H9 (cell line): ENCODE measurements around the gene CLDN16. TPM values are rescaled to one million over a fixed set of nuclear protein-coding genes. Genes with fewer than 3 reads are reported as not detected.

Source experiments
- DNase-seq: peaks from one replicate; pipeline ENCODE4 v3.0.0-alpha.2; 2017
- H2AFZ ChIP-seq: one replicate; pipeline ENCODE4 v1.6.1; 2013; ENCODE audit warnings: mild to moderate bottlenecking, low read length, control low read depth, moderate library complexity
- H2AK5ac ChIP-seq: 2 replicates; pipeline ENCODE4 v1.6.1; 2013; ENCODE audit warnings: low read length, control low read depth, mixed read lengths; ENCODE audit not compliant: insufficient read length
- H2BK120ac ChIP-seq: one replicate; pipeline ENCODE4 v1.6.1; 2013; ENCODE audit warnings: low read depth, mild to moderate bottlenecking, low read length, control low read depth, inconsistent platforms; ENCODE audit not compliant: poor library complexity, severe bottlenecking
- H2BK12ac ChIP-seq: 2 replicates; pipeline ENCODE4 v1.6.1; 2013; ENCODE audit warnings: low read length, control low read depth, mixed read lengths, low read depth; ENCODE audit not compliant: insufficient read length
- H2BK15ac ChIP-seq: 2 replicates; pipeline ENCODE4 v1.6.1; 2013; ENCODE audit warnings: low read depth, low read length, control low read depth
- H2BK20ac ChIP-seq: one replicate; pipeline ENCODE4 v1.6.1; 2013; ENCODE audit warnings: low read depth, mild to moderate bottlenecking, low read length, control low read depth, inconsistent platforms; ENCODE audit not compliant: poor library complexity, severe bottlenecking
- H2BK5ac ChIP-seq: 2 replicates; pipeline ENCODE4 v1.6.1; 2013; ENCODE audit warnings: low read length, control low read depth, mixed read lengths; ENCODE audit not compliant: insufficient read length
- H3K14ac ChIP-seq: 2 replicates; pipeline ENCODE4 v1.6.1; 2013; ENCODE audit warnings: low read length, control low read depth; ENCODE audit not compliant: insufficient read depth
- H3K18ac ChIP-seq: 2 replicates; pipeline ENCODE4 v1.6.1; 2013; ENCODE audit warnings: low read depth, mild to moderate bottlenecking, mixed read lengths, low read length, control low read depth; ENCODE audit not compliant: insufficient read length
- H3K23ac ChIP-seq: 2 replicates; pipeline ENCODE4 v1.6.1; 2013; ENCODE audit warnings: low read length, control low read depth, mixed read lengths, low read depth; ENCODE audit not compliant: insufficient read length
- H3K23me2 ChIP-seq: 2 replicates; pipeline ENCODE4 v1.6.1; 2013; ENCODE audit warnings: low read depth, mild to moderate bottlenecking, mixed read lengths, low read length, control low read depth; ENCODE audit not compliant: insufficient read length, poor library complexity, severe bottlenecking
- H3K27ac ChIP-seq: 2 replicates; pipeline ENCODE4 v1.5.1; 2013; ENCODE audit warnings: low read length, control low read depth, mixed read lengths, low read depth; ENCODE audit not compliant: insufficient read length
- H3K27me3 ChIP-seq: 2 replicates; pipeline ENCODE4 v1.6.1; 2013; ENCODE audit warnings: low read length, control low read depth, inconsistent platforms; ENCODE audit not compliant: insufficient read depth
- H3K4ac ChIP-seq: 2 replicates; pipeline ENCODE4 v1.6.1; 2013; ENCODE audit warnings: low read depth, mild to moderate bottlenecking, control low read depth, inconsistent platforms, low read length, moderate library complexity
- H3K4me1 ChIP-seq: 2 replicates; pipeline ENCODE4 v1.6.1; 2013; ENCODE audit warnings: low read length, control low read depth, inconsistent platforms; ENCODE audit not compliant: insufficient read depth
- H3K4me2 ChIP-seq: 2 replicates; pipeline ENCODE4 v1.6.1; 2013; ENCODE audit warnings: low read length, control low read depth, mixed read lengths; ENCODE audit not compliant: insufficient read length, insufficient read depth
- H3K56ac ChIP-seq: 2 replicates; pipeline ENCODE4 v1.6.1; 2013; ENCODE audit warnings: low read depth, mild to moderate bottlenecking, mixed read lengths, low read length, control low read depth; ENCODE audit not compliant: insufficient read length
- H3K79me1 ChIP-seq: 2 replicates; pipeline ENCODE4 v1.6.1; 2013; ENCODE audit warnings: low read depth, mild to moderate bottlenecking, moderate library complexity, low read length, control low read depth, inconsistent platforms; ENCODE audit not compliant: insufficient read depth, poor library complexity, severe bottlenecking
- H3K79me2 ChIP-seq: 2 replicates; pipeline ENCODE4 v1.6.1; 2013; ENCODE audit warnings: low read length, control low read depth, inconsistent platforms; ENCODE audit not compliant: insufficient read depth
- H3K9ac ChIP-seq: 2 replicates; pipeline ENCODE4 v1.6.1; 2013; ENCODE audit warnings: low read length, control low read depth, mixed read lengths; ENCODE audit not compliant: insufficient read length; ENCODE audit errors: extremely low read depth
- H3K9me3 ChIP-seq: one replicate; pipeline ENCODE4 v1.6.1; 2013; ENCODE audit warnings: low read depth, low read length, inconsistent platforms; ENCODE audit not compliant: control insufficient read depth
- H3T11ph ChIP-seq: one replicate; pipeline ENCODE4 v1.6.1; 2013; ENCODE audit warnings: mild to moderate bottlenecking, low read length, control low read depth, inconsistent platforms
- H4K20me1 ChIP-seq: one replicate; pipeline ENCODE4 v1.6.1; 2013; ENCODE audit not compliant: control insufficient read depth, insufficient read length, insufficient read depth
- H4K5ac ChIP-seq: 2 replicates; pipeline ENCODE4 v1.6.1; 2013; ENCODE audit warnings: low read depth, mild to moderate bottlenecking, mixed read lengths, low read length, control low read depth; ENCODE audit not compliant: insufficient read length
- H4K8ac ChIP-seq: replicated peaks from 2 replicates; pipeline ENCODE4 v1.6.1; 2013; ENCODE audit warnings: low read length, control low read depth, mixed read lengths, low read depth; ENCODE audit not compliant: insufficient read length
- H4K91ac ChIP-seq: 2 replicates; pipeline ENCODE4 v1.6.1; 2013; ENCODE audit warnings: low read depth, mild to moderate bottlenecking, moderate library complexity, mixed read lengths, low read length, control low read depth; ENCODE audit not compliant: insufficient read length
- H3K27ac Mint-ChIP-seq, 3 experiments: 2 replicates in 2 of 3; 3 replicates in 1 of 3; pipeline ENCODE4 v1.8.0; 2020 to 2021; ENCODE audit warnings: mixed read lengths in 3 of 3, mild to moderate bottlenecking in 1 of 3, moderate library complexity in 1 of 3
- H3K27me3 Mint-ChIP-seq: 2 replicates; pipeline ENCODE4 v1.8.0; 2021; ENCODE audit warnings: low read depth, mild to moderate bottlenecking, moderate library complexity, mixed read lengths
- H3K36me3 Mint-ChIP-seq, 3 experiments: 2 replicates in 2 of 3; 3 replicates in 1 of 3; pipeline ENCODE4 v1.8.0; 2020 to 2021; ENCODE audit warnings: low read depth in 3 of 3, mixed read lengths in 3 of 3; ENCODE audit not compliant: insufficient read depth in 1 of 3
- H3K4me1 Mint-ChIP-seq, 2 experiments: 2 replicates each; pipeline ENCODE4 v1.8.0; 2020; ENCODE audit warnings: mixed read lengths in 2 of 2
- H3K4me3 Mint-ChIP-seq, 2 experiments: 2 replicates in 1 of 2; 3 replicates in 1 of 2; pipeline ENCODE4 v1.8.0; 2020 to 2021; ENCODE audit warnings: mild to moderate bottlenecking in 2 of 2, mixed read lengths in 2 of 2, moderate library complexity in 1 of 2
- H3K9me3 Mint-ChIP-seq, 2 experiments: 2 replicates in 1 of 2; 3 replicates in 1 of 2; pipeline ENCODE4 v1.8.0; 2020; ENCODE audit warnings: mild to moderate bottlenecking in 2 of 2, mixed read lengths in 2 of 2, moderate library complexity in 1 of 2
- CTCF ChIP-seq: fragments of 200-600 bp; sonication (generic); conservative IDR thresholded peaks from 3 replicates; pipeline ENCODE4 v1.8.0; 2021; ENCODE audit warnings: antibody characterized with exemption, mild to moderate bottlenecking
- WGBS: extraction: QIAGEN DNeasy Blood & Tissue Kit; methylation state at CpG from one replicate; pipeline ENCODE4 v1.1.7; 2013; ENCODE audit warnings: missing lambda C conversion rate, low lambda C conversion rate, mixed read lengths; ENCODE audit not compliant: insufficient read length; ENCODE audit errors: extremely low coverage; 5-methylcytosine and 5-hydroxymethylcytosine counted together
- total RNA-seq: library from RNA; stranded (reverse); gene quantifications from 2 replicates; pipeline ENCODE4 v1.2.1, GENCODE V29; 2021

CLDN16 gene
- total RNA-seq, 1 experiment from 2014 or later, result not detected

GRCh38 chr3:190456770-190457169 is 68.8 kb downstream of the CLDN16 start:
- Histone ChIP-seq H4K91ac (no peak overlapping the region), H3K4me2 (no peak overlapping the region), H4K8ac (no peak overlapping the region), H3K18ac (no peak overlapping the region), H2BK12ac (no peak overlapping the region), H3K4me1 (no peaks in the 10 kb centered on the region), H3K9ac (no peak overlapping the region), H3K14ac (no peak overlapping the region), H2BK120ac (no peak overlapping the region), H3K27me3 (no peaks in the 10 kb centered on the region), H3K9me3 (no peaks in the 10 kb centered on the region), H2BK5ac (no peak overlapping the region), H2AFZ (no peak overlapping the region), H3K23ac (no peak overlapping the region), H4K20me1 (no peaks in the 10 kb centered on the region), H3K27ac (no peak overlapping the region), H3K56ac (no peak overlapping the region), H2AK5ac (no peak overlapping the region), H3K79me2 (no peaks in the 10 kb centered on the region), H4K5ac (no peak overlapping the region), H2BK15ac (no peak overlapping the region), H3K79me1 (no peaks in the 10 kb centered on the region), H3K23me2 (no peaks in the 10 kb centered on the region), H2BK20ac (no peak overlapping the region), H3T11ph (no peak overlapping the region), H3K4ac (no peak overlapping the region)
- Mint-ChIP-seq H3K27ac (no peak overlapping the region), H3K36me3 (no peaks in the 10 kb centered on the region), H3K4me1 (peaks cover 2 to 3% of the 10 kb centered on the region in 2 experiments; a peak in 2 of 4 replicates), H3K9me3 (no peaks in the 10 kb centered on the region), H3K4me3 (no peak overlapping the region), H3K27me3 (no peaks in the 10 kb centered on the region; the same call in 1 of the 2 replicates)
- no peak for TF ChIP-seq CTCF
- WGBS, result no CpG with 5 or more reads among the region's 1 CpG
- DNase-seq, result no peak
